Gastrocnemius medialis (tissue), 4 donors: ENCODE results near the gene CADM2.

Experiments
- POLR2A ChIP-seq, 2 donors: fragments of 450-650 bp; IDR thresholded peaks; one replicate each; pipeline ENCODE4 v1.6.1; 2017; ENCODE audit warnings: antibody characterized with exemption in 2 of 2, mild to moderate bottlenecking in 2 of 2, moderate library complexity in 2 of 2
- TF ChIP-seq, protein P1 (sequence below), 5 experiments: fragments of 450-650 bp in 3 of 5; fragments of 200-600 bp in 2 of 5; sonication (generic) in 2 of 5; IDR thresholded peaks in 4 of 5; conservative IDR thresholded peaks in 1 of 5; 1 replicate in 4 of 5; 2 replicates in 1 of 5; pipeline ENCODE4 v1.5.1; 2016 to 2019; ENCODE audit warnings: antibody characterized with exemption in 5 of 5, mild to moderate bottlenecking in 3 of 5, moderate library complexity in 3 of 5

DNA sequence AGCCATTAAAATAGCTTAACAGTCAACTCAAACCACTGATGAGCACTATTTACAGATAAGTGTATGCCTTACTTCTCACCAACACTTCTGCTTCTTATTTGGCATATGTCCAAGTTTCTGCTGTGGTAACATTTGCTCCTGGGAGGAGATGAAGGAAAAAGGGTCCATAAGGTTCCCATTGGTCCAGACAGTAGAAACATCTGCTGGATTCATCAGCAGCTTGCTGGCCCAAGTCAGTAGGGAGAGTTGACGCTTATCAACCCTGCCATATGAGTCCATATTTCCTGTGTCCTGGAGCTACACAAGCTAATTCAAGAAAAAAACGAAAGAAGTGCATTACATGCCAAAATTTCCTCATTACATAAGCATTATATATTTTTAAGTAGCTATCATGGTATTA is 824.5 kb downstream of the CADM2 start:
- TF ChIP-seq, protein P1, sequence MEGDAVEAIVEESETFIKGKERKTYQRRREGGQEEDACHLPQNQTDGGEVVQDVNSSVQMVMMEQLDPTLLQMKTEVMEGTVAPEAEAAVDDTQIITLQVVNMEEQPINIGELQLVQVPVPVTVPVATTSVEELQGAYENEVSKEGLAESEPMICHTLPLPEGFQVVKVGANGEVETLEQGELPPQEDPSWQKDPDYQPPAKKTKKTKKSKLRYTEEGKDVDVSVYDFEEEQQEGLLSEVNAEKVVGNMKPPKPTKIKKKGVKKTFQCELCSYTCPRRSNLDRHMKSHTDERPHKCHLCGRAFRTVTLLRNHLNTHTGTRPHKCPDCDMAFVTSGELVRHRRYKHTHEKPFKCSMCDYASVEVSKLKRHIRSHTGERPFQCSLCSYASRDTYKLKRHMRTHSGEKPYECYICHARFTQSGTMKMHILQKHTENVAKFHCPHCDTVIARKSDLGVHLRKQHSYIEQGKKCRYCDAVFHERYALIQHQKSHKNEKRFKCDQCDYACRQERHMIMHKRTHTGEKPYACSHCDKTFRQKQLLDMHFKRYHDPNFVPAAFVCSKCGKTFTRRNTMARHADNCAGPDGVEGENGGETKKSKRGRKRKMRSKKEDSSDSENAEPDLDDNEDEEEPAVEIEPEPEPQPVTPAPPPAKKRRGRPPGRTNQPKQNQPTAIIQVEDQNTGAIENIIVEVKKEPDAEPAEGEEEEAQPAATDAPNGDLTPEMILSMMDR (IDR thresholded peaks at IDR 0.05 in 4 of 5, conservative IDR thresholded peaks at IDR 0.05 in 1 of 5): no peak
- TF ChIP-seq POLR2A (IDR thresholded peaks at IDR 0.05): no peak
